Osteoblast (primary cell): ENCODE results near the gene DYNC1H1. TPM values are rescaled to one million over a fixed set of nuclear protein-coding genes. Genes with fewer than 3 reads are reported as not detected.

ENCODE experiments used
- DNase-seq: peaks from one replicate; pipeline ENCODE4 v3.0.0; 2011; ENCODE audit warnings: low spot score, mixed read lengths; ENCODE audit not compliant: insufficient read length; ENCODE audit errors: missing footprints
- H2AFZ ChIP-seq: 2 replicates; pipeline ENCODE4 v1.6.0; 2011; ENCODE audit warnings: mild to moderate bottlenecking, low read length
- H3K27ac ChIP-seq: 2 replicates; pipeline ENCODE4 v1.5.1; 2011; ENCODE audit warnings: mild to moderate bottlenecking, low read depth, low read length, moderate library complexity
- H3K27me3 ChIP-seq: 2 replicates; pipeline ENCODE4 v1.6.0; 2012; ENCODE audit warnings: mild to moderate bottlenecking, control low read depth, inconsistent platforms, low read length, moderate library complexity; ENCODE audit not compliant: insufficient read depth
- H3K36me3 ChIP-seq: 2 replicates; pipeline ENCODE4 v1.5.1; 2011; ENCODE audit warnings: mild to moderate bottlenecking, low read length, control low read depth, moderate library complexity; ENCODE audit not compliant: insufficient read depth
- H3K4me1 ChIP-seq: 2 replicates; pipeline ENCODE4 v1.5.1; 2011; ENCODE audit warnings: mild to moderate bottlenecking, low read length, control low read depth, moderate library complexity; ENCODE audit not compliant: insufficient read depth
- H3K4me2 ChIP-seq: 2 replicates; pipeline ENCODE4 v1.6.0; 2011; ENCODE audit warnings: mild to moderate bottlenecking, low read length; ENCODE audit not compliant: insufficient read depth
- H3K4me3 ChIP-seq: fragments of 200-600 bp; sonication (generic); 3 replicates; pipeline ENCODE4 v1.5.1; 2012; ENCODE audit warnings: mild to moderate bottlenecking, low read length, inconsistent platforms; ENCODE audit not compliant: insufficient read depth
- H3K79me2 ChIP-seq: 2 replicates; pipeline ENCODE4 v1.6.0; 2012; ENCODE audit warnings: mild to moderate bottlenecking, low read length, control low read depth, inconsistent platforms; ENCODE audit not compliant: insufficient read depth
- H3K9me3 ChIP-seq: 2 replicates; pipeline ENCODE4 v1.5.1; 2011; ENCODE audit warnings: low read depth, low read length, control low read depth
- H4K20me1 ChIP-seq: 2 replicates; pipeline ENCODE4 v1.6.0; 2012; ENCODE audit warnings: mild to moderate bottlenecking, low read length, control low read depth; ENCODE audit not compliant: insufficient read depth
- CTCF ChIP-seq: IDR thresholded peaks from 2 replicates; pipeline ENCODE4 v1.5.1; 2011; ENCODE audit warnings: mild to moderate bottlenecking, low read depth, low read length, moderate library complexity; ENCODE audit errors: extremely low read depth
- total RNA-seq: library from RNA; depleted of rRNA; stranded (reverse); fragments of >200 nt; gene quantifications from 2 replicates; pipeline ENCODE4 v1.2.3, GENCODE V29; 2012

The DYNC1H1 gene
- total RNA-seq, 1 donor = 340 TPM

- H3K4me3 ChIP-seq = no peak overlapping the region
- H3K36me3 ChIP-seq = no peaks in the 10 kb centered on the region
- peaks cover 3% of the 10 kb centered on the region for H4K20me1 ChIP-seq
- H2AFZ ChIP-seq = no peak overlapping the region
- no peak overlapping the region for H3K4me2 ChIP-seq
- H3K27ac ChIP-seq = no peak overlapping the region
- no peaks in the 10 kb centered on the region for H3K9me3 ChIP-seq
- no peaks in the 10 kb centered on the region for H3K27me3 ChIP-seq
- peaks cover under 1% of the 10 kb centered on the region for H3K79me2 ChIP-seq
- H3K4me1 ChIP-seq = peaks cover 17% of the 10 kb centered on the region
- TF ChIP-seq CTCF = no peak
- DNase-seq = no peak
These were observed 5.8 kb upstream of the DYNC1H1 start for GRCh38 chr14:101958418-101959180.

GRCh38 chr14:101959277-101959676 is 5.1 kb upstream of the DYNC1H1 start:
- H3K36me3 ChIP-seq = no peaks in the 10 kb centered on the region
- peaks cover 22% of the 10 kb centered on the region for H3K4me1 ChIP-seq
- no peak for DNase-seq
- no peak overlapping the region for H3K4me2 ChIP-seq
- H3K27me3 ChIP-seq = no peaks in the 10 kb centered on the region
- H3K79me2 ChIP-seq = peaks cover 3% of the 10 kb centered on the region
- peaks cover 3% of the 10 kb centered on the region for H4K20me1 ChIP-seq
- TF ChIP-seq CTCF = no peak
- H3K9me3 ChIP-seq = no peaks in the 10 kb centered on the region
- H3K27ac ChIP-seq = no peak overlapping the region
- H3K4me3 ChIP-seq = no peak overlapping the region
- no peak overlapping the region for H2AFZ ChIP-seq

GRCh38 chr14:101960225-101960624 is 4.1 kb upstream of the DYNC1H1 start:
- Histone ChIP-seq H3K27ac (no peak overlapping the region), H4K20me1 (peaks cover 3% of the 10 kb centered on the region), H3K36me3 (no peaks in the 10 kb centered on the region), H3K79me2 (peaks cover 11% of the 10 kb centered on the region), H2AFZ (peak overlapping the region; percentile 70), H3K9me3 (no peaks in the 10 kb centered on the region), H3K27me3 (no peaks in the 10 kb centered on the region), H3K4me3 (no peak overlapping the region), H3K4me1 (peaks cover 22% of the 10 kb centered on the region), H3K4me2 (no peak overlapping the region)
- TF ChIP-seq CTCF = peak; percentile 55
- DNase-seq = no peak

- H3K79me2 ChIP-seq = peaks cover 21% of the 10 kb centered on the region
- H3K27me3 ChIP-seq = no peaks in the 10 kb centered on the region
- peaks cover 22% of the 10 kb centered on the region for H3K4me1 ChIP-seq
- H2AFZ ChIP-seq = peak overlapping the region; percentile 90
- TF ChIP-seq CTCF = peak; percentile 97
- no peak overlapping the region for H3K4me2 ChIP-seq
- no peaks in the 10 kb centered on the region for H3K36me3 ChIP-seq
- H3K4me3 ChIP-seq = no peak overlapping the region
- H3K9me3 ChIP-seq = no peaks in the 10 kb centered on the region
- peaks cover 11% of the 10 kb centered on the region for H4K20me1 ChIP-seq
- peak; percentile 95 for DNase-seq
- H3K27ac ChIP-seq = no peak overlapping the region
These were observed 3.2 kb upstream of the DYNC1H1 start for GRCh38 chr14:101961011-101961721.
